Activated naive CD4-positive, alpha-beta T cell treated with anti-CD3 and anti-CD28 coated beads, Interleukin-2, amount 50 U/mL, for 72 hours (primary cell): Measurements from ENCODE around the gene OLFM1. TPM values are rescaled to one million over a fixed set of nuclear protein-coding genes. Genes with fewer than 3 reads are reported as not detected.
"Not testable (repeated sequence)": the region's sequence is repeated elsewhere in the genome, so short reads cannot be mapped to it uniquely, and the experiment has no call there.

ENCODE experiments used
- ATAC-seq, 2 donors: fragments of 150-1000 bp; cut with Tn5 transposase; 2 replicates each; pipeline ENCODE4 v1.10.0; 2021; ENCODE audit warnings: mild to moderate bottlenecking in 2 of 2, moderate library complexity in 2 of 2
- DNase-seq, 2 donors: peaks; one replicate each; pipeline ENCODE4 v3.0.0; 2021 to 2022; ENCODE audit warnings: low spot score in 2 of 2
- H3K27ac Mint-ChIP-seq, 2 donors: one replicate each; pipeline ENCODE4 v1.8.0; 2022; ENCODE audit warnings: mild to moderate bottlenecking in 2 of 2, mixed read lengths in 2 of 2
- H3K36me3 Mint-ChIP-seq, 2 donors: one replicate each; pipeline ENCODE4 v1.8.0; 2022; ENCODE audit warnings: mixed read lengths in 2 of 2
- H3K9me3 Mint-ChIP-seq, 2 donors: one replicate each; pipeline ENCODE4 v1.8.0; 2022; ENCODE audit warnings: mixed read lengths in 2 of 2
- total RNA-seq, 2 donors: library from RNA; stranded (reverse); gene quantifications; one replicate each; pipeline ENCODE4 v1.2.3, GENCODE V29; 2022

Gene OLFM1
- total RNA-seq, 2 donors from 2014 or later, result not detected

- Mint-ChIP-seq H3K27ac (no peak overlapping the region), H3K9me3 (peaks cover 0 to 4% of the 10 kb centered on the region in 2 donors), H3K36me3 (no peaks in the 10 kb centered on the region)
- ATAC-seq, result no peak
- no peak for DNase-seq
Observed at GRCh38 chr9:135158564-135158937, 71.1 kb downstream of the OLFM1 start.

GRCh38 chr9:135159801-135160200 is 72.3 kb downstream of the OLFM1 start:
- ATAC-seq, result no peak
- H3K27ac Mint-ChIP-seq, result no peak overlapping the region
- DNase-seq, result no peak
- H3K9me3 Mint-ChIP-seq, result peaks cover 0 to 4% of the 10 kb centered on the region in 2 donors
- H3K36me3 Mint-ChIP-seq, result no peaks in the 10 kb centered on the region

- Mint-ChIP-seq H3K9me3 (peaks cover 0 to 4% of the 10 kb centered on the region in 2 donors), H3K36me3 (no peaks in the 10 kb centered on the region), H3K27ac (no peak overlapping the region)
- DNase-seq (no peak), ATAC-seq (no peak)
Observed at GRCh38 chr9:135160862-135161261, 73.4 kb downstream of the OLFM1 start.

- H3K36me3 Mint-ChIP-seq, ATAC-seq, H3K9me3 Mint-ChIP-seq, H3K27ac Mint-ChIP-seq, DNase-seq: not testable (repeated sequence)
Observed at GRCh38 chr9:135162599-135162998, 75.1 kb downstream of the OLFM1 start.

GRCh38 chr9:135163023-135163780 is 75.7 kb downstream of the OLFM1 start:
- Mint-ChIP-seq H3K36me3 (no peaks in the 10 kb centered on the region), H3K27ac (no peak overlapping the region), H3K9me3 (no peaks in the 10 kb centered on the region)
- ATAC-seq, result no peak
- DNase-seq, result no peak

GRCh38 chr9:135164036-135164435 is 76.6 kb downstream of the OLFM1 start:
- ATAC-seq, result no peak
- Mint-ChIP-seq H3K9me3 (no peaks in the 10 kb centered on the region), H3K36me3 (no peaks in the 10 kb centered on the region), H3K27ac (no peak overlapping the region)
- no peak for DNase-seq

- Mint-ChIP-seq H3K9me3 (peaks cover 0 to 4% of the 10 kb centered on the region in 2 donors), H3K27ac (peak overlapping the region in 1 of 2 donors; percentile 24), H3K36me3 (no peaks in the 10 kb centered on the region)
- DNase-seq, result no peak
- no peak for ATAC-seq
Observed at GRCh38 chr9:135165003-135165711, 77.7 kb downstream of the OLFM1 start.

- Mint-ChIP-seq H3K27ac (no peak overlapping the region), H3K9me3 (peaks cover 0 to 4% of the 10 kb centered on the region in 2 donors), H3K36me3 (no peaks in the 10 kb centered on the region)
- ATAC-seq, result no peak
- DNase-seq, result no peak
Observed at GRCh38 chr9:135165756-135166519, 78.5 kb downstream of the OLFM1 start.

- no peak overlapping the region for H3K27ac Mint-ChIP-seq
- DNase-seq, result no peak
- no peak for ATAC-seq
- peaks cover 0 to 4% of the 10 kb centered on the region in 2 donors for H3K9me3 Mint-ChIP-seq
- H3K36me3 Mint-ChIP-seq, result no peaks in the 10 kb centered on the region
Observed at GRCh38 chr9:135166565-135166964, 79.1 kb downstream of the OLFM1 start.

- peaks cover 0 to 4% of the 10 kb centered on the region in 2 donors for H3K9me3 Mint-ChIP-seq
- no peak for ATAC-seq
- H3K27ac Mint-ChIP-seq, result no peak overlapping the region
- no peak for DNase-seq
- no peaks in the 10 kb centered on the region for H3K36me3 Mint-ChIP-seq
Observed at GRCh38 chr9:135167356-135167755, 79.9 kb downstream of the OLFM1 start.

- Mint-ChIP-seq H3K9me3 (peaks cover 0 to 4% of the 10 kb centered on the region in 2 donors), H3K27ac (no peak overlapping the region), H3K36me3 (no peaks in the 10 kb centered on the region)
- ATAC-seq (no peak), DNase-seq (no peak)
Observed at GRCh38 chr9:135167849-135168655, 80.6 kb downstream of the OLFM1 start.

GRCh38 chr9:135169709-135170226 is 82.3 kb downstream of the OLFM1 start:
- peaks cover 0 to 4% of the 10 kb centered on the region in 2 donors for H3K9me3 Mint-ChIP-seq
- no peaks in the 10 kb centered on the region for H3K36me3 Mint-ChIP-seq
- H3K27ac Mint-ChIP-seq, result no peak overlapping the region
- DNase-seq (no peak), ATAC-seq (no peak)

GRCh38 chr9:135170535-135170934 is 83.1 kb downstream of the OLFM1 start:
- Mint-ChIP-seq H3K27ac (no peak overlapping the region), H3K36me3 (no peaks in the 10 kb centered on the region), H3K9me3 (peaks cover 0 to 4% of the 10 kb centered on the region in 2 donors)
- ATAC-seq, result no peak
- no peak for DNase-seq
